Measurements from ENCODE around the gene CASKIN2. TPM values are rescaled to one million over a fixed set of nuclear protein-coding genes. Genes with fewer than 3 reads are reported as not detected.

CASKIN2 gene
- total RNA-seq, 6 experiments from 2014 or later = 9.0 to 26.0 (median 12.0) TPM

GRCh38 chr17:75516619-75517296 lies 1.4 kb upstream of the CASKIN2 start:
- DNase-seq (peak in 2 of 3 donors; percentile 60 to 62), ATAC-seq (no peak)
- Histone ChIP-seq H3K4me1 (peaks cover 0 to 20% (median 6%) of the 10 kb centered on the region in 4 donors), H3K36me3 (no peaks in the 10 kb centered on the region), H3K4me3 (peak overlapping the region; percentile 90 to 93 (median 91)), H3K27ac (peak overlapping the region in 1 of 3 donors; percentile 24), H3K9me3 (no peaks in the 10 kb centered on the region), H3K27me3 (no peaks in the 10 kb centered on the region)
- TF ChIP-seq POLR2A (IDR thresholded peaks at IDR 0.05) (no peak), CTCF (IDR thresholded peaks at IDR 0.05) (no peak)
- WGBS (ENCODE audit: insufficient coverage, low coverage, low lambda C conversion rate, missing lambda C conversion rate) = 0% methylated on average over 5 of the region's 65 CpGs
- intact Hi-C loops (cut with DNase I) = loop anchor here in 1 of 2 donors (5.0 kb wide), 1 partner anchor 71 kb away; the partner anchor contains the start of gene MYO15B

GRCh38 chr17:75516255-75516618 lies 900 bp upstream of the CASKIN2 start, which contains the start of gene TSEN54:
TSS of gene TSEN54 (plus strand) at chr17:75516528. CDS start at chr17:75516561, 33 bp downstream.
- H3K4me1 ChIP-seq = peaks cover 0 to 25% (median 8%) of the 10 kb centered on the region in 4 donors
- 0% methylated on average over 3 of the region's 45 CpGs for WGBS (ENCODE audit: insufficient coverage, low coverage, low lambda C conversion rate, missing lambda C conversion rate)
- H3K27me3 ChIP-seq = no peaks in the 10 kb centered on the region
- intact Hi-C loops (cut with DNase I) = loop anchor here in 1 of 2 donors (5.0 kb wide), 1 partner anchor 71 kb away; the partner anchor contains the start of gene MYO15B
- H3K4me3 ChIP-seq = peak within 1 kb of the TSS; percentile 90 to 93 (median 91)
- TF ChIP-seq POLR2A (IDR thresholded peaks at IDR 0.05) (peak; percentile 42), CTCF (IDR thresholded peaks at IDR 0.05) (no peak)
- ATAC-seq (peak; percentile 70 to 84 (median 80)), DNase-seq (peak; percentile 97 to 98 (median 98))
- H3K9me3 ChIP-seq = no peaks in the 10 kb centered on the region
- peak within 1 kb of the TSS; percentile 62 to 73 (median 62) for H3K27ac ChIP-seq
- no peaks in the 10 kb centered on the region for H3K36me3 ChIP-seq

GRCh38 chr17:75514919-75515495 lies 330 bp downstream of the CASKIN2 start:
- DNase-seq (peak in 1 of 3 donors; percentile 50), ATAC-seq (no peak)
- Histone ChIP-seq H3K27ac (peak overlapping the region; percentile 9 to 73 (median 62)), H3K9me3 (no peaks in the 10 kb centered on the region), H3K27me3 (no peaks in the 10 kb centered on the region), H3K4me3 (peak overlapping the region; percentile 87 to 93 (median 91)), H3K4me1 (peaks cover 0 to 28% (median 9%) of the 10 kb centered on the region in 4 donors), H3K36me3 (no peaks in the 10 kb centered on the region)
- intact Hi-C loops (cut with DNase I) = loop anchor here in 1 of 2 donors (5.0 kb wide), 1 partner anchor 72 kb away; the partner anchor contains the start of gene MYO15B
- WGBS (ENCODE audit: insufficient coverage, low coverage, low lambda C conversion rate, missing lambda C conversion rate) = 0% methylated on average over 1 of the region's 50 CpGs
- TF ChIP-seq POLR2A (IDR thresholded peaks at IDR 0.05) (peak; percentile 22), CTCF (IDR thresholded peaks at IDR 0.05) (no peak)

- intact Hi-C loops (cut with DNase I) = no loop called here
- Histone ChIP-seq H3K27ac (peak overlapping the region; percentile 9 to 73 (median 62)), H3K36me3 (no peaks in the 10 kb centered on the region), H3K9me3 (no peaks in the 10 kb centered on the region), H3K4me3 (peak overlapping the region; percentile 87 to 93 (median 91)), H3K27me3 (no peaks in the 10 kb centered on the region), H3K4me1 (peaks cover 0 to 28% (median 9%) of the 10 kb centered on the region in 4 donors)
- TF ChIP-seq CTCF (IDR thresholded peaks at IDR 0.05) (no peak), POLR2A (IDR thresholded peaks at IDR 0.05) (no peak)
- WGBS (ENCODE audit: insufficient coverage, low coverage, low lambda C conversion rate, missing lambda C conversion rate) = 28% methylated on average over 4 of the region's 15 CpGs
- ATAC-seq (peak in 1 of 4 donors; percentile 19), DNase-seq (peak in 2 of 3 donors; percentile 78 to 83)
Observed at GRCh38 chr17:75514299-75514918, 928 bp downstream of the CASKIN2 start.
